IMR-90 (cell line): ENCODE measurements around the gene GRID1. TPM values are rescaled to one million over a fixed set of nuclear protein-coding genes. Genes with fewer than 3 reads are reported as not detected.

Experiments
- ATAC-seq: fragments of 200-7000 bp; cut with Tn5 transposase; 2 replicates; pipeline ENCODE4 v1.9.1; 2020; ENCODE audit warnings: low read depth, mild to moderate bottlenecking, moderate library complexity
- BruUV-seq: library from RNA; stranded (reverse); fragments of 400-500 nt; replicated peaks from 2 replicates; lab custom pipeline; 2021; lab: Mats Ljungman, UMichigan
- CTCF ChIA-PET: fragments of 300-600 bp; formaldehyde crosslinking; extraction: SDS; loops from one replicate; lab custom pipeline; 2021; ENCODE audit warnings: antibody characterized with exemption; lab: Yijun Ruan, JAX
- POLR2A ChIA-PET: fragments of 300-600 bp; sonication (Branson Sonifier 250); formaldehyde crosslinking; loops from one replicate; lab custom pipeline; 2022; ENCODE audit warnings: antibody characterized with exemption; ENCODE audit not compliant: unreplicated experiment; lab: Charles Lee
- DNase-seq: peaks from one replicate; pipeline ENCODE4 v3.0.0; 2013
- H2AFZ ChIP-seq: replicated peaks from 2 replicates; pipeline ENCODE3; 2013; ENCODE audit warnings: low read length, mild to moderate bottlenecking; ENCODE audit not compliant: poor library complexity
- H2AK5ac ChIP-seq: 2 replicates; pipeline ENCODE4 v1.6.1; 2013; ENCODE audit warnings: low read depth, low read length, inconsistent platforms
- H2AK9ac ChIP-seq: replicated peaks from 2 replicates; pipeline ENCODE3; 2013; ENCODE audit warnings: mild to moderate bottlenecking, low read depth, low read length, moderate library complexity; ENCODE audit not compliant: poor library complexity
- H2BK120ac ChIP-seq: 2 replicates; pipeline ENCODE4 v1.6.1; 2013; ENCODE audit warnings: low read depth, low read length, inconsistent platforms
- H2BK15ac ChIP-seq: 3 replicates; pipeline ENCODE4 v1.6.1; 2013; ENCODE audit warnings: low read depth, low read length, inconsistent platforms
- H2BK20ac ChIP-seq: 2 replicates; pipeline ENCODE4 v1.6.1; 2013; ENCODE audit warnings: low read depth, mild to moderate bottlenecking, inconsistent platforms, low read length, moderate library complexity
- H2BK5ac ChIP-seq: 2 replicates; pipeline ENCODE4 v1.6.1; 2013; ENCODE audit warnings: mild to moderate bottlenecking, low read depth, low read length, inconsistent platforms; ENCODE audit not compliant: poor library complexity, severe bottlenecking
- H3K14ac ChIP-seq: replicated peaks from 2 replicates; pipeline ENCODE4 v1.6.1; 2013; ENCODE audit warnings: low read depth, low read length, inconsistent platforms
- H3K18ac ChIP-seq: 2 replicates; pipeline ENCODE4 v1.6.1; 2013; ENCODE audit warnings: low read depth, low read length, control low read depth
- H3K23ac ChIP-seq: 2 replicates; pipeline ENCODE4 v1.6.1; 2013; ENCODE audit warnings: low read depth, low read length, inconsistent platforms
- H3K27ac ChIP-seq: 2 replicates; pipeline ENCODE4 v1.5.1; 2013; ENCODE audit warnings: mild to moderate bottlenecking, control low read depth, low read length; ENCODE audit not compliant: insufficient read depth
- H3K27me3 ChIP-seq: 2 replicates; pipeline ENCODE4 v1.6.1; 2013; ENCODE audit warnings: low read length; ENCODE audit not compliant: control insufficient read depth, insufficient read depth
- H3K36me3 ChIP-seq: 2 replicates; pipeline ENCODE4 v1.6.1; 2013; ENCODE audit warnings: low read length, mixed read lengths; ENCODE audit not compliant: control insufficient read depth, insufficient read depth
- H3K4ac ChIP-seq: 2 replicates; pipeline ENCODE4 v1.6.1; 2013; ENCODE audit warnings: low read depth, low read length, inconsistent platforms
- H3K4me1 ChIP-seq: 2 replicates; pipeline ENCODE4 v1.6.1; 2013; ENCODE audit warnings: low read length, mixed read lengths; ENCODE audit not compliant: control insufficient read depth, insufficient read depth
- H3K4me2 ChIP-seq: 2 replicates; pipeline ENCODE4 v1.6.1; 2013; ENCODE audit warnings: low read depth, mild to moderate bottlenecking, control low read depth, low read length, moderate library complexity
- H3K4me3 ChIP-seq: 2 replicates; pipeline ENCODE4 v1.5.1; 2013; ENCODE audit warnings: low read depth, mild to moderate bottlenecking, control low read depth, low read length, moderate library complexity; ENCODE audit not compliant: insufficient read depth
- H3K56ac ChIP-seq: 2 replicates; pipeline ENCODE4 v1.6.1; 2013; ENCODE audit warnings: low read length, inconsistent platforms; ENCODE audit not compliant: insufficient read depth; ENCODE audit errors: extremely low read depth
- H3K79me1 ChIP-seq, 2 experiments: 2 replicates each; pipeline ENCODE4 v1.6.1; 2013; ENCODE audit warnings: low read length in 2 of 2, inconsistent platforms in 1 of 2, low read depth in 1 of 2
- H3K9ac ChIP-seq: 2 replicates; pipeline ENCODE4 v1.6.1; 2013; ENCODE audit warnings: low read depth, low read length, control low read depth
- H3K9me1 ChIP-seq: 2 replicates; pipeline ENCODE4 v1.6.1; 2013; ENCODE audit warnings: low read length, inconsistent platforms; ENCODE audit not compliant: insufficient read depth
- H3K9me3 ChIP-seq: 2 replicates; pipeline ENCODE4 v1.6.1; 2013; ENCODE audit warnings: low read length; ENCODE audit not compliant: control insufficient read depth, insufficient read depth
- H4K20me1 ChIP-seq: 2 replicates; pipeline ENCODE4 v1.6.1; 2013; ENCODE audit warnings: low read length, inconsistent platforms; ENCODE audit not compliant: insufficient read depth
- H4K5ac ChIP-seq: 2 replicates; pipeline ENCODE4 v1.6.1; 2013; ENCODE audit warnings: mild to moderate bottlenecking, low read depth, low read length, control low read depth
- H4K8ac ChIP-seq, 2 experiments: 2 replicates each; pipeline ENCODE4 v1.6.1; 2013; ENCODE audit warnings: low read depth in 2 of 2, low read length in 2 of 2, control low read depth in 1 of 2, inconsistent platforms in 1 of 2
- H4K91ac ChIP-seq: 2 replicates; pipeline ENCODE4 v1.6.1; 2013; ENCODE audit warnings: low read depth, low read length, inconsistent platforms; ENCODE audit not compliant: insufficient read depth
- BHLHE40 ChIP-seq: fragments of 150-350 bp; IDR thresholded peaks from 2 replicates; pipeline ENCODE4 v1.6.1; 2016; ENCODE audit warnings: mild to moderate bottlenecking, low read depth, low read length
- CEBPB ChIP-seq: IDR thresholded peaks from 2 replicates; pipeline ENCODE4 v1.6.1; 2012; ENCODE audit warnings: low read depth, low read length, improper control_type of control experiment
- CHD1 ChIP-seq: IDR thresholded peaks from 2 replicates; pipeline ENCODE4 v1.6.1; 2012; ENCODE audit warnings: low read depth, low read length, improper control_type of control experiment
- CTCF ChIP-seq: conservative IDR thresholded peaks from 2 replicates; pipeline ENCODE4 v1.5.1; 2012; ENCODE audit warnings: mild to moderate bottlenecking, low read depth, low read length, improper control_type of control experiment
- FOS ChIP-seq: fragments of 150-350 bp; IDR thresholded peaks from 2 replicates; pipeline ENCODE4 v1.6.1; 2016; ENCODE audit warnings: low read depth, low read length
- MAFK ChIP-seq: IDR thresholded peaks from 2 replicates; pipeline ENCODE4 v1.6.1; 2012; ENCODE audit warnings: low read depth, low read length, improper control_type of control experiment
- MAZ ChIP-seq: IDR thresholded peaks from 2 replicates; pipeline ENCODE4 v1.6.1; 2012; ENCODE audit warnings: low read depth, mild to moderate bottlenecking, low read length, improper control_type of control experiment, moderate library complexity, borderline replicate concordance
- MXI1 ChIP-seq: IDR thresholded peaks from 2 replicates; pipeline ENCODE4 v1.6.1; 2012; ENCODE audit warnings: low read depth, mild to moderate bottlenecking, low read length, moderate library complexity, borderline replicate concordance
- NFE2L2 ChIP-seq: fragments of 150-350 bp; IDR thresholded peaks from 2 replicates; pipeline ENCODE4 v1.6.1; 2016; ENCODE audit warnings: low read depth, mild to moderate bottlenecking, low read length
- POLR2A ChIP-seq: IDR thresholded peaks from 2 replicates; pipeline ENCODE4 v1.6.1; 2012; ENCODE audit warnings: mild to moderate bottlenecking, low read depth, low read length
- RAD21 ChIP-seq: IDR thresholded peaks from 2 replicates; pipeline ENCODE4 v1.6.1; 2012; ENCODE audit warnings: low read length, improper control_type of control experiment
- RCOR1 ChIP-seq: IDR thresholded peaks from 2 replicates; pipeline ENCODE4 v1.6.1; 2012; ENCODE audit warnings: mild to moderate bottlenecking, low read length, improper control_type of control experiment; ENCODE audit not compliant: insufficient replicate concordance
- RFX5 ChIP-seq: IDR thresholded peaks from 2 replicates; pipeline ENCODE4 v1.8.0; 2012; ENCODE audit warnings: low read depth, mild to moderate bottlenecking, low read length, moderate library complexity
- SMC3 ChIP-seq: fragments of 150-350 bp; IDR thresholded peaks from 2 replicates; pipeline ENCODE4 v1.6.1; 2016; ENCODE audit warnings: low read depth, mild to moderate bottlenecking, antibody characterized with exemption, low read length, moderate library complexity
- WGBS, 2 experiments: methylation state at CpG; one replicate each; pipeline versions ENCODE4 v1.1.5 to v1.1.7; 2013; ENCODE audit warnings: missing lambda C conversion rate in 2 of 2; ENCODE audit not compliant: insufficient read length in 1 of 2; ENCODE audit errors: extremely low coverage in 2 of 2; 5-methylcytosine and 5-hydroxymethylcytosine counted together
- dilution Hi-C: fragments of 300-500 bp; cut with HindIII; formaldehyde crosslinking; loops from one replicate; pipeline ENCODE4 v1.14.3; 2018; ENCODE audit warnings: low sequenced_read_pairs; ENCODE audit not compliant: unreplicated experiment
- in situ Hi-C: fragments of 300-500 bp; cut with MboI; formaldehyde crosslinking; loops from 3 replicates; pipeline ENCODE4 v1.14.3; 2019; ENCODE audit warnings: low sequenced_read_pairs, inconsistent platforms, mixed read lengths
- intact Hi-C: fragments of 100-400 bp; cut with micrococcal nuclease; formaldehyde crosslinking; loops from 2 replicates; pipeline ENCODE4 v1.10.0; 2022
- polyA plus RNA-seq, 3 experiments: library from polyadenylated mRNA; depleted of rRNA; stranded (reverse); fragments of >200 nt; gene quantifications; 2 replicates each; pipeline ENCODE4 v1.2.3, GENCODE V29; 2012; ENCODE audit warnings: low replicate concordance in 1 of 3
- total RNA-seq: library from RNA; depleted of rRNA; stranded (reverse); fragments of >200 nt; gene quantifications from 2 replicates; pipeline ENCODE4 v1.2.3, GENCODE V29; 2012
- TF ChIP-seq, protein P1 (sequence below): fragments of 150-350 bp; IDR thresholded peaks from 2 replicates; pipeline ENCODE4 v1.6.1; 2017; ENCODE audit warnings: mild to moderate bottlenecking, antibody characterized with exemption, low read length, low read depth
- TF ChIP-seq, protein P2 (sequence below): fragments of 150-350 bp; IDR thresholded peaks from 2 replicates; pipeline ENCODE4 v1.6.1; 2016; ENCODE audit warnings: low read depth, mild to moderate bottlenecking, low read length, moderate library complexity, borderline replicate concordance

Gene GRID1
- total and polyA plus RNA-seq, 2 of the 4 experiments (the other 2 are of a cell fraction) = not detected

GRCh38 chr10:86252079-86252478, 114.5 kb downstream of the GRID1 start:
- Histone ChIP-seq H2AFZ (no peak overlapping the region), H3K9ac (no peak overlapping the region), H3K56ac (no peak overlapping the region), H3K4me1 (no peaks in the 10 kb centered on the region), H3K4me2 (no peak overlapping the region), H2BK20ac (no peak overlapping the region), H3K9me3 (no peaks in the 10 kb centered on the region), H4K91ac (no peak overlapping the region), H3K36me3 (no peaks in the 10 kb centered on the region), H4K5ac (no peak overlapping the region), H4K8ac (no peak overlapping the region), H3K9me1 (no peaks in the 10 kb centered on the region), H3K27ac (no peak overlapping the region), H2BK15ac (no peak overlapping the region), H3K23ac (no peak overlapping the region), H3K4me3 (no peak overlapping the region), H3K14ac (no peak overlapping the region), H3K4ac (no peak overlapping the region), H3K18ac (no peak overlapping the region), H2BK120ac (no peak overlapping the region), H3K79me1 (no peaks in the 10 kb centered on the region), H2BK5ac (no peak overlapping the region), H2AK5ac (no peak overlapping the region), H2AK9ac (no peak overlapping the region), H4K20me1 (no peaks in the 10 kb centered on the region), H3K27me3 (no peaks in the 10 kb centered on the region)
- DNase-seq = no peak
- ChIA-PET POLR2A (no interaction called here), CTCF (no interaction called here)
- in situ Hi-C loops (no loop called here), dilution Hi-C loops (no loop called here), intact Hi-C loops (no loop called here)
- no TSS peak for BruUV-seq
- ATAC-seq = no peak
- no peak for TF ChIP-seq CEBPB
- TF ChIP-seq RAD21 = no peak
- TF ChIP-seq BHLHE40 = no peak
- TF ChIP-seq CHD1 = no peak
- TF ChIP-seq POLR2A = no peak
- TF ChIP-seq NFE2L2 = no peak
- TF ChIP-seq MAZ = no peak
- no peak for TF ChIP-seq SMC3
- no peak for TF ChIP-seq FOS
- no peak for TF ChIP-seq MAFK
- TF ChIP-seq, protein P1, sequence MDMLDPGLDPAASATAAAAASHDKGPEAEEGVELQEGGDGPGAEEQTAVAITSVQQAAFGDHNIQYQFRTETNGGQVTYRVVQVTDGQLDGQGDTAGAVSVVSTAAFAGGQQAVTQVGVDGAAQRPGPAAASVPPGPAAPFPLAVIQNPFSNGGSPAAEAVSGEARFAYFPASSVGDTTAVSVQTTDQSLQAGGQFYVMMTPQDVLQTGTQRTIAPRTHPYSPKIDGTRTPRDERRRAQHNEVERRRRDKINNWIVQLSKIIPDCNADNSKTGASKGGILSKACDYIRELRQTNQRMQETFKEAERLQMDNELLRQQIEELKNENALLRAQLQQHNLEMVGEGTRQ = no peak
- TF ChIP-seq RCOR1 = no peak
- TF ChIP-seq, protein P2, sequence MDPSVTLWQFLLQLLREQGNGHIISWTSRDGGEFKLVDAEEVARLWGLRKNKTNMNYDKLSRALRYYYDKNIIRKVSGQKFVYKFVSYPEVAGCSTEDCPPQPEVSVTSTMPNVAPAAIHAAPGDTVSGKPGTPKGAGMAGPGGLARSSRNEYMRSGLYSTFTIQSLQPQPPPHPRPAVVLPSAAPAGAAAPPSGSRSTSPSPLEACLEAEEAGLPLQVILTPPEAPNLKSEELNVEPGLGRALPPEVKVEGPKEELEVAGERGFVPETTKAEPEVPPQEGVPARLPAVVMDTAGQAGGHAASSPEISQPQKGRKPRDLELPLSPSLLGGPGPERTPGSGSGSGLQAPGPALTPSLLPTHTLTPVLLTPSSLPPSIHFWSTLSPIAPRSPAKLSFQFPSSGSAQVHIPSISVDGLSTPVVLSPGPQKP = no peak
- no peak for TF ChIP-seq MXI1
- TF ChIP-seq CTCF = no peak
- no peak for TF ChIP-seq RFX5
- 100% methylated on average over 1 of the region's 7 CpGs; no CpG with 5 or more reads in 1 of the 2 experiments for WGBS, 2 experiments
